22Rv1 (cell line): ENCODE data around the gene GNB4.

ENCODE experiments used
- ZFX ChIP-seq: fragments of 450-650 bp; IDR thresholded peaks from 2 replicates; pipeline ENCODE4 v1.6.1; 2017; ENCODE audit warnings: antibody characterized with exemption, borderline replicate concordance
- TF ChIP-seq, protein P1 (sequence below): fragments of 450-650 bp; IDR thresholded peaks from 2 replicates; pipeline ENCODE4 v1.5.1; 2017; ENCODE audit warnings: mild to moderate bottlenecking

DNA sequence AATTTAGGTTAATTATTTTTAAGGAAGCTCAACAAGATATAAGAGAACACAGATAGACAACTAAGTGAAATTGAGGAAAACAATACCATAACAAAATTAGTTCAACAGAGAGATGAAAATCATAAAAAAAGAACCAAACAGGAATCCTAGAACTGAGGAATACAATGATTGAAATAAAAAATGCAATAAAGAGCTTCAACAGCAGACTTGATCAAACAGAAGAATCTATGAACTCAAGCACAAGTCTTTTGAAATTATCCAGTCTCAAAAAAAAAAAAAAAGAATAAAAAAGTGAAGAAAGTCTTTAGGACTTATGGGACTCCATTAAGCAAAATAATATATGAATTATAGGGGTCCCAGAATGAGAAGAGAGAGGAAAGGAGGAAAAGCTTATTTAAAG, 42.0 kb upstream of the GNB4 start:
- TF ChIP-seq, protein P1, sequence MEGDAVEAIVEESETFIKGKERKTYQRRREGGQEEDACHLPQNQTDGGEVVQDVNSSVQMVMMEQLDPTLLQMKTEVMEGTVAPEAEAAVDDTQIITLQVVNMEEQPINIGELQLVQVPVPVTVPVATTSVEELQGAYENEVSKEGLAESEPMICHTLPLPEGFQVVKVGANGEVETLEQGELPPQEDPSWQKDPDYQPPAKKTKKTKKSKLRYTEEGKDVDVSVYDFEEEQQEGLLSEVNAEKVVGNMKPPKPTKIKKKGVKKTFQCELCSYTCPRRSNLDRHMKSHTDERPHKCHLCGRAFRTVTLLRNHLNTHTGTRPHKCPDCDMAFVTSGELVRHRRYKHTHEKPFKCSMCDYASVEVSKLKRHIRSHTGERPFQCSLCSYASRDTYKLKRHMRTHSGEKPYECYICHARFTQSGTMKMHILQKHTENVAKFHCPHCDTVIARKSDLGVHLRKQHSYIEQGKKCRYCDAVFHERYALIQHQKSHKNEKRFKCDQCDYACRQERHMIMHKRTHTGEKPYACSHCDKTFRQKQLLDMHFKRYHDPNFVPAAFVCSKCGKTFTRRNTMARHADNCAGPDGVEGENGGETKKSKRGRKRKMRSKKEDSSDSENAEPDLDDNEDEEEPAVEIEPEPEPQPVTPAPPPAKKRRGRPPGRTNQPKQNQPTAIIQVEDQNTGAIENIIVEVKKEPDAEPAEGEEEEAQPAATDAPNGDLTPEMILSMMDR: no peak
- TF ChIP-seq ZFX: no peak
